Keratinocyte (primary cell): ENCODE measurements around the gene SH3PXD2A.

Experiments
- EZH2 ChIP-seq: IDR thresholded peaks from one replicate; pipeline ENCODE4 v1.6.1; 2012; ENCODE audit warnings: inconsistent platforms, mild to moderate bottlenecking, low read length, moderate library complexity
- TF ChIP-seq, protein P1 (sequence below), 3 experiments: IDR thresholded peaks in 1 of 3; conservative IDR thresholded peaks in 1 of 3; optimal IDR thresholded peaks in 1 of 3; 2 replicates in 2 of 3; 3 replicates in 1 of 3; pipeline versions ENCODE3 to v1.5.1; 2011; ENCODE audit warnings: low read length in 3 of 3, mild to moderate bottlenecking in 3 of 3, moderate library complexity in 2 of 3, control low read depth in 1 of 3, inconsistent platforms in 1 of 3; ENCODE audit not compliant: insufficient read depth in 2 of 3; ENCODE audit errors: extremely low read depth in 1 of 3

DNA sequence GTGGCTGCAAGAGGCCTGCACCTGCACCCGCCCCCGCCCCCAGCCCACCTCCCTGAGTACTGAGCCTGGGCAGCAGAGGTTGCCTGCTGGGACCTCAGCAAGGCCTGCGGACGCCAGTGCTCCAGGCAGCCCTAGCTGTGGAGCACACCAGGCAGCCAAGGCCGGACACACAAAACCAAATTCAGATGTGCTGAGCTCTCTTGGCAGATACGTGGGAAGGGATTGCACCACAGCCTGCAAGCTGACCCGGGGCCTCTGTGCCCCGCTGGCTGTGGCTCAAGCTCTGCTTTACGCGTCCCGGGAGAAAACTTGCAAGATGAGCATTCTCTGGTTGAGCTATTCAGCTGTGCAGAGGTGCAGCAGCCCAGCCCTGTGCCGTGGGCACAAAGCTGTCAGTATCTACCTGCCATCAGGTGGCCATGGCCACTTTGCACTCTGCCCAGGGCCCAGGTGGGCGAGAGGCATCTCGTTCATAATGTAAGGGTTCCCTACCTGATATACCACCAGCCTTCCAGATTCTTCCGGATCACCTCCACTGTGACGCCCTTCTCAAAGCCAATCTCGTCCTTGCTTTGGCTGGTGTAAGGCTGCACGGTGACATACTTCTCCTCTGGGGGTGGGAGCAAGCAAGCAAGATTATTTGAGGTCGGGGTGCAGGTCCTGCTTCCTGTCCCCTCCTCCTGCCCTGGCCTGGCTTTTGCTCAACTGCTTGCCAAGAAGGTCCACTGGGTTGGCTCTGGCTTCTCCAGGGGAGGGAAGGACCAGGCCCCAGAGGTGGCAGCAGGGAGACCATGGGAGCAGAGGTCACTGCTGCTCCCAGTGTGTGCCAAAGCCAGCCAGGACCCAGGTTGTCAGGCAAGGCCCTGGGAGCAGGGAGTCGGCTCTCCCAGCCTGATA lies 238.4 kb downstream of the SH3PXD2A start:
- TF ChIP-seq, protein P1, sequence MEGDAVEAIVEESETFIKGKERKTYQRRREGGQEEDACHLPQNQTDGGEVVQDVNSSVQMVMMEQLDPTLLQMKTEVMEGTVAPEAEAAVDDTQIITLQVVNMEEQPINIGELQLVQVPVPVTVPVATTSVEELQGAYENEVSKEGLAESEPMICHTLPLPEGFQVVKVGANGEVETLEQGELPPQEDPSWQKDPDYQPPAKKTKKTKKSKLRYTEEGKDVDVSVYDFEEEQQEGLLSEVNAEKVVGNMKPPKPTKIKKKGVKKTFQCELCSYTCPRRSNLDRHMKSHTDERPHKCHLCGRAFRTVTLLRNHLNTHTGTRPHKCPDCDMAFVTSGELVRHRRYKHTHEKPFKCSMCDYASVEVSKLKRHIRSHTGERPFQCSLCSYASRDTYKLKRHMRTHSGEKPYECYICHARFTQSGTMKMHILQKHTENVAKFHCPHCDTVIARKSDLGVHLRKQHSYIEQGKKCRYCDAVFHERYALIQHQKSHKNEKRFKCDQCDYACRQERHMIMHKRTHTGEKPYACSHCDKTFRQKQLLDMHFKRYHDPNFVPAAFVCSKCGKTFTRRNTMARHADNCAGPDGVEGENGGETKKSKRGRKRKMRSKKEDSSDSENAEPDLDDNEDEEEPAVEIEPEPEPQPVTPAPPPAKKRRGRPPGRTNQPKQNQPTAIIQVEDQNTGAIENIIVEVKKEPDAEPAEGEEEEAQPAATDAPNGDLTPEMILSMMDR (optimal IDR thresholded peaks at IDR 0.05 in 1 of 3, IDR thresholded peaks at IDR 0.05 in 1 of 3, conservative IDR thresholded peaks at IDR 0.05 in 1 of 3; ENCODE audit: extremely low read depth in 1 of 3, insufficient read depth in 2 of 3, low read length in 3 of 3), result no peak
- no peak for TF ChIP-seq EZH2
